DND-41 (cell line): ENCODE results near the gene KAZN.

Experiments
- EZH2 ChIP-seq: IDR thresholded peaks from 3 replicates; pipeline ENCODE4 v1.6.1; 2012; ENCODE audit warnings: borderline replicate concordance, low read depth, mild to moderate bottlenecking, moderate library complexity, low read length, inconsistent platforms; ENCODE audit not compliant: severe bottlenecking
- TF ChIP-seq, protein P1 (sequence below): IDR thresholded peaks from 2 replicates; pipeline ENCODE4 v1.5.1; 2012; ENCODE audit warnings: borderline replicate concordance, low read length, moderate library complexity, mild to moderate bottlenecking; ENCODE audit not compliant: poor library complexity, severe bottlenecking; ENCODE audit errors: extremely low read depth

- TF ChIP-seq, protein P1, sequence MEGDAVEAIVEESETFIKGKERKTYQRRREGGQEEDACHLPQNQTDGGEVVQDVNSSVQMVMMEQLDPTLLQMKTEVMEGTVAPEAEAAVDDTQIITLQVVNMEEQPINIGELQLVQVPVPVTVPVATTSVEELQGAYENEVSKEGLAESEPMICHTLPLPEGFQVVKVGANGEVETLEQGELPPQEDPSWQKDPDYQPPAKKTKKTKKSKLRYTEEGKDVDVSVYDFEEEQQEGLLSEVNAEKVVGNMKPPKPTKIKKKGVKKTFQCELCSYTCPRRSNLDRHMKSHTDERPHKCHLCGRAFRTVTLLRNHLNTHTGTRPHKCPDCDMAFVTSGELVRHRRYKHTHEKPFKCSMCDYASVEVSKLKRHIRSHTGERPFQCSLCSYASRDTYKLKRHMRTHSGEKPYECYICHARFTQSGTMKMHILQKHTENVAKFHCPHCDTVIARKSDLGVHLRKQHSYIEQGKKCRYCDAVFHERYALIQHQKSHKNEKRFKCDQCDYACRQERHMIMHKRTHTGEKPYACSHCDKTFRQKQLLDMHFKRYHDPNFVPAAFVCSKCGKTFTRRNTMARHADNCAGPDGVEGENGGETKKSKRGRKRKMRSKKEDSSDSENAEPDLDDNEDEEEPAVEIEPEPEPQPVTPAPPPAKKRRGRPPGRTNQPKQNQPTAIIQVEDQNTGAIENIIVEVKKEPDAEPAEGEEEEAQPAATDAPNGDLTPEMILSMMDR = no peak
- no peak for TF ChIP-seq EZH2
These were observed 55.0 kb downstream of the KAZN start for GRCh38 chr1:14653461-14653960.
